ENCODE results near the gene PPP2R2B. TPM values are rescaled to one million over a fixed set of nuclear protein-coding genes. Genes with fewer than 3 reads are reported as not detected.

The PPP2R2B gene
- total and polyA plus RNA-seq, 7 donors: 0.03 to 0.71 (median 0.11) TPM; not detected in 1

DNA sequence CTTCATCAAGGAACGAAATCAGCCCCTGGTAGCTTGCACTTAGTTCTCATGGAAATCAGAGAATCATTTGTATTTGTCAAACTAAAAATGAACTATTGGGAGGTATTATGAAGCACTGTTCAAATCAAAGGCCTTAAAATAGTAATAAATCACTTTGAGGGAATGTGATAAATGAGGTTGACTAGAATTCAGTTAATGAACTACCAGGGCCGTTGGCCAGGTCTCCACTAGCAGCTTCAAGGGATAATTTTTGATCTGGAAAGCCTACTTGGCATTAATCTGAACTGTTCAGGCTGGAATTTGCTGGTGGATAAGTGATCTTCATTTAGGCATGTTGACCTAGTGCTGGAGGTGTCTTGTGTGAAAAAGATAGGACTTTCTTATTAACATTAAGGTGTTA is 286.2 kb downstream of the PPP2R2B start:
- H3K9me3 ChIP-seq: no peaks in the 10 kb centered on the region
- TF ChIP-seq, protein P1, sequence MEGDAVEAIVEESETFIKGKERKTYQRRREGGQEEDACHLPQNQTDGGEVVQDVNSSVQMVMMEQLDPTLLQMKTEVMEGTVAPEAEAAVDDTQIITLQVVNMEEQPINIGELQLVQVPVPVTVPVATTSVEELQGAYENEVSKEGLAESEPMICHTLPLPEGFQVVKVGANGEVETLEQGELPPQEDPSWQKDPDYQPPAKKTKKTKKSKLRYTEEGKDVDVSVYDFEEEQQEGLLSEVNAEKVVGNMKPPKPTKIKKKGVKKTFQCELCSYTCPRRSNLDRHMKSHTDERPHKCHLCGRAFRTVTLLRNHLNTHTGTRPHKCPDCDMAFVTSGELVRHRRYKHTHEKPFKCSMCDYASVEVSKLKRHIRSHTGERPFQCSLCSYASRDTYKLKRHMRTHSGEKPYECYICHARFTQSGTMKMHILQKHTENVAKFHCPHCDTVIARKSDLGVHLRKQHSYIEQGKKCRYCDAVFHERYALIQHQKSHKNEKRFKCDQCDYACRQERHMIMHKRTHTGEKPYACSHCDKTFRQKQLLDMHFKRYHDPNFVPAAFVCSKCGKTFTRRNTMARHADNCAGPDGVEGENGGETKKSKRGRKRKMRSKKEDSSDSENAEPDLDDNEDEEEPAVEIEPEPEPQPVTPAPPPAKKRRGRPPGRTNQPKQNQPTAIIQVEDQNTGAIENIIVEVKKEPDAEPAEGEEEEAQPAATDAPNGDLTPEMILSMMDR (IDR thresholded peaks at IDR 0.05): no peak
- ATAC-seq (no peak), DNase-seq (no peak)
- H3K27me3 ChIP-seq (ENCODE audit: insufficient read depth in 3 of 3, low read length in 2 of 3): peaks cover 0 to 6% (median 0%) of the 10 kb centered on the region in 3 donors
- H3K36me3 ChIP-seq (ENCODE audit: insufficient read depth in 1 of 2, low read depth in 1 of 2): no peaks in the 10 kb centered on the region
- H3K4me1 ChIP-seq: no peaks in the 10 kb centered on the region
- no peak overlapping the region for H3K4me3 ChIP-seq
- H3K27ac ChIP-seq: no peak overlapping the region
- WGBS, 3 donors: 52 to 63% (median 56%) methylated on average over 2 of the region's 2 CpGs
- intact Hi-C loops (cut with DNase I): no loop called here

DNA sequence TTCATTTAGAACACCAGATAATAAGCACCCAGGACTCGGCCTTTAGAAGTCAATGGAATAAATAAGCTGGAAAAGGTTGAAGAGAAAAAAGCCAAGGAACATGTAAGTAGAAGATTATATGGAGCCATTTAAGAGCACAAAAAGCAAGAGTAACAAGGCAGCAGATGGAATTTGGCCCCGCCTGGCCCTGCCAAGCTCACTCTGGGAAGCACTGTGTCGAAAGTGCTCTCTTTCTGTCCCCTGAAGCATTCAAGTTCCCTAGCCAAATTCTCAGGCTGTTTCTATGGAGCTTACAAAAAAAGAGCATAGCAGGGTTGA is 289.6 kb downstream of the PPP2R2B start:
- H3K4me3 ChIP-seq: no peak overlapping the region
- ATAC-seq: no peak
- H3K27me3 ChIP-seq (ENCODE audit: insufficient read depth in 3 of 3, low read length in 2 of 3): peaks cover 0 to 6% (median 0%) of the 10 kb centered on the region in 3 donors
- H3K27ac ChIP-seq: no peak overlapping the region
- H3K4me1 ChIP-seq: no peaks in the 10 kb centered on the region
- H3K36me3 ChIP-seq (ENCODE audit: insufficient read depth in 1 of 2, low read depth in 1 of 2): no peaks in the 10 kb centered on the region
- intact Hi-C loops (cut with DNase I): no loop called here
- H3K9me3 ChIP-seq: no peaks in the 10 kb centered on the region
- TF ChIP-seq, protein P1 (IDR thresholded peaks at IDR 0.05): no peak
- DNase-seq: no peak
- 47 to 61% (median 55%) methylated on average over 3 of the region's 3 CpGs for WGBS, 3 donors

GRCh38 chr5:146588331-146589027 is 290.1 kb downstream of the PPP2R2B start:
- H3K4me3 ChIP-seq: no peak overlapping the region
- no peaks in the 10 kb centered on the region for H3K4me1 ChIP-seq
- 57 to 64% (median 60%) methylated on average over 2 of the region's 2 CpGs for WGBS, 3 donors
- H3K36me3 ChIP-seq (ENCODE audit: insufficient read depth in 1 of 2, low read depth in 1 of 2): no peaks in the 10 kb centered on the region
- DNase-seq (no peak), ATAC-seq (no peak)
- TF ChIP-seq, protein P1 (IDR thresholded peaks at IDR 0.05): no peak
- H3K27me3 ChIP-seq (ENCODE audit: insufficient read depth in 3 of 3, low read length in 2 of 3): peaks cover 0 to 6% (median 0%) of the 10 kb centered on the region in 3 donors
- intact Hi-C loops (cut with DNase I): no loop called here
- H3K27ac ChIP-seq: no peak overlapping the region
- H3K9me3 ChIP-seq: no peaks in the 10 kb centered on the region

- 73 to 79% (median 74%) methylated on average over 5 of the region's 5 CpGs for WGBS, 3 donors
- Histone ChIP-seq H3K36me3 (ENCODE audit: insufficient read depth in 1 of 2, low read depth in 1 of 2) (no peaks in the 10 kb centered on the region), H3K4me3 (no peak overlapping the region), H3K27me3 (ENCODE audit: insufficient read depth in 3 of 3, low read length in 2 of 3) (peaks cover 0 to 3% (median 0%) of the 10 kb centered on the region in 3 donors), H3K4me1 (no peaks in the 10 kb centered on the region), H3K27ac (no peak overlapping the region), H3K9me3 (no peaks in the 10 kb centered on the region)
- DNase-seq (no peak), ATAC-seq (no peak)
- TF ChIP-seq, protein P1 (IDR thresholded peaks at IDR 0.05): no peak
- intact Hi-C loops (cut with DNase I): no loop called here
These were observed 291.8 kb downstream of the PPP2R2B start for GRCh38 chr5:146586752-146587151.

DNA sequence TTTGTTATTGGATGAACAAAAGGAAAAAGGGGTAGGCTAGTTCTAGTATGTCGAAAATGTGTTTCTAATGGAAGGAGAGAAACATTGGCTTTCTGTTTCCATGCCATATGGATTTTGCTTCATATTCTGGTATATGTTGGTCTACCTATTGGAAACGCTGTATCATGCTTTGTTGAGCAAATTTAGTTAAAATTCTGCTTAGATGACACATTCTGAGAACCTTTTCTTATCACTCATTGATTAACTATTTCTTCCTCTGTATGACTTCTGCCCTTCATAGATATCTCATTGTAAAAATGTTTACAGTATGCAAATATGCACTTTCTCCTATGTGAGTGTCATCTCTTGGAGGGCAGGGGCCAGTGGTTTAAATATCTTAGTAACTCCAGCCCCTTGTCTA is 293.8 kb downstream of the PPP2R2B start:
- ATAC-seq (no peak), DNase-seq (no peak)
- Histone ChIP-seq H3K36me3 (ENCODE audit: insufficient read depth in 1 of 2, low read depth in 1 of 2) (no peaks in the 10 kb centered on the region), H3K4me1 (no peaks in the 10 kb centered on the region), H3K4me3 (no peak overlapping the region), H3K27ac (no peak overlapping the region), H3K27me3 (ENCODE audit: insufficient read depth in 3 of 3, low read length in 2 of 3) (peaks cover 0 to 3% (median 0%) of the 10 kb centered on the region in 3 donors), H3K9me3 (no peaks in the 10 kb centered on the region)
- 65 to 77% (median 75%) methylated on average over 2 of the region's 2 CpGs for WGBS, 3 donors
- TF ChIP-seq, protein P1 (IDR thresholded peaks at IDR 0.05): no peak
- intact Hi-C loops (cut with DNase I): no loop called here
